ENCODE measurements around the gene TMPRSS11E.

GRCh38 chr4:68489338-68489737 lies 42.1 kb downstream of the TMPRSS11E start:
- TF ChIP-seq CTCF (IDR thresholded peaks at IDR 0.05; ENCODE audit: poor library complexity) (no peak), EZH2 (IDR thresholded peaks at IDR 0.05; ENCODE audit: borderline replicate concordance) (no peak), EZH2phosphoT487 (IDR thresholded peaks at IDR 0.05; ENCODE audit: low read depth, severe bottlenecking, unreplicated experiment) (no peak)

Data from hepatocyte (in vitro differentiated cells).